Coronary artery (tissue), 2 donors: Measurements from ENCODE around the gene TIMM22.

ENCODE experiments used
- DNase-seq: peaks from one replicate; pipeline ENCODE4 v3.0.0-alpha.2; 2017; ENCODE audit warnings: low spot score
- H3K27ac ChIP-seq, 2 donors: fragments of 200-600 bp; sonication (generic); one replicate each; pipeline ENCODE4 v1.5.1; 2016 to 2019
- H3K4me3 ChIP-seq: fragments of 200-600 bp; sonication (generic); 2 replicates; pipeline ENCODE4 v1.5.1; 2016; ENCODE audit warnings: mild to moderate bottlenecking, moderate library complexity
- TF ChIP-seq, protein P1 (sequence below): fragments of 200-600 bp; sonication (generic); IDR thresholded peaks from one replicate; pipeline ENCODE4 v1.5.1; 2019; ENCODE audit warnings: antibody characterized with exemption

TIMM22 gene

DNA sequence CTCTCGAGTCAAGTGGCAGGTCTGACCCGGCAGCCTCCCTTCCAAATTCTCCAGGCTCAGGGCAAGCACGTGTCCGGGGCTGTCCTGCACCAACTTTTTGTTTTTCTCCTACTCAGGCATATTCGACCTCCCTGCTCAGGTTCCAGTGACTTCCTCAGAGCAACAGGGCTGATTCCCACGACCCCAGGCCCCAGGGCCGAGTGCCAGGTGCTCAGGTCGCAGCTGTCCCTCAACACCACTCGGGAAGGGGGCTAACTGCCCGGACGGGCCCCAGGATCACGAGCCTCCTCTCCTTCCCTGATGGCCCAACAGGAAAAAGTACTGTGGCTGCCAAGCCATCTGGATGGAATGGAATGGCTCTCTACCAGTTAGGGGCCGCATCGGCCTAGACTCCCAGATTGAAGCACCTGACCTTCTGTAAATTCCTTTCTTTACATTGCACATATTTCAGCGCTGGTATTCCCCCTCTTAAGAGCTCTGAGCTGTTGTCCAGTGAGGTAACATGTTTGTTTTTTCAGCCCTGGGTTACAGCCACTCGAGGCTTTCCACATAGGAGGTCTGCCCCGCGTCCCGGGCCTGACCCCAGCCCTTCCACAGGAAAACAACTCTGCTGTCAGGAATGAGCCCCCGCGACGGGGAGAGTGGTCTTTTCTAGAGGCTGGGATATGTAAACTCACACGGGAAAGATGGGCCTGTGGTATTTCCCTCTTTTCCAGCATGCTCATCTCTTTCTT, 42.3 kb upstream of the TIMM22 start:
- TF ChIP-seq, protein P1, sequence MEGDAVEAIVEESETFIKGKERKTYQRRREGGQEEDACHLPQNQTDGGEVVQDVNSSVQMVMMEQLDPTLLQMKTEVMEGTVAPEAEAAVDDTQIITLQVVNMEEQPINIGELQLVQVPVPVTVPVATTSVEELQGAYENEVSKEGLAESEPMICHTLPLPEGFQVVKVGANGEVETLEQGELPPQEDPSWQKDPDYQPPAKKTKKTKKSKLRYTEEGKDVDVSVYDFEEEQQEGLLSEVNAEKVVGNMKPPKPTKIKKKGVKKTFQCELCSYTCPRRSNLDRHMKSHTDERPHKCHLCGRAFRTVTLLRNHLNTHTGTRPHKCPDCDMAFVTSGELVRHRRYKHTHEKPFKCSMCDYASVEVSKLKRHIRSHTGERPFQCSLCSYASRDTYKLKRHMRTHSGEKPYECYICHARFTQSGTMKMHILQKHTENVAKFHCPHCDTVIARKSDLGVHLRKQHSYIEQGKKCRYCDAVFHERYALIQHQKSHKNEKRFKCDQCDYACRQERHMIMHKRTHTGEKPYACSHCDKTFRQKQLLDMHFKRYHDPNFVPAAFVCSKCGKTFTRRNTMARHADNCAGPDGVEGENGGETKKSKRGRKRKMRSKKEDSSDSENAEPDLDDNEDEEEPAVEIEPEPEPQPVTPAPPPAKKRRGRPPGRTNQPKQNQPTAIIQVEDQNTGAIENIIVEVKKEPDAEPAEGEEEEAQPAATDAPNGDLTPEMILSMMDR = no peak
- no peak overlapping the region for H3K4me3 ChIP-seq
- no peak for DNase-seq
- peak overlapping the region; percentile 26 to 65 for H3K27ac ChIP-seq

DNA sequence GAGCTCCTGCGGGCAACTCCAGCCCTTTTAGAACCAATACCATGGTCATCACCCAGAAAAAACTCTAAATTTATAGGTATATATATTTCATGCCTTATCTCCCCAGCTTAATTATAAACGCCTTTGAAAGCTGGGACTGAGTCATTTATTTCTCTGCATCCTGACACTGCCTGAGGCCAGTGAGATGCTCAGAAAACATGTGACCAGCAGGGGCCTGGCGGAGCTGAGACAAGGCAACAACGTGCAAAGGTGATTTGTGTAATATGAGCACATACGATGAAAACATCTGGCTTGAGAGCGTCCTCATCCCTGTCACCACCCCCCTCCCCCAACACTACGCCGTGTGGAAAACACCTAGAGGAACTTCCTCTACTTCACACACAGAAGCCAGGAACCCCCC, 40.0 kb upstream of the TIMM22 start:
- DNase-seq = no peak
- Histone ChIP-seq H3K27ac (no peak overlapping the region), H3K4me3 (no peak overlapping the region)
- TF ChIP-seq, protein P1 = no peak

DNA sequence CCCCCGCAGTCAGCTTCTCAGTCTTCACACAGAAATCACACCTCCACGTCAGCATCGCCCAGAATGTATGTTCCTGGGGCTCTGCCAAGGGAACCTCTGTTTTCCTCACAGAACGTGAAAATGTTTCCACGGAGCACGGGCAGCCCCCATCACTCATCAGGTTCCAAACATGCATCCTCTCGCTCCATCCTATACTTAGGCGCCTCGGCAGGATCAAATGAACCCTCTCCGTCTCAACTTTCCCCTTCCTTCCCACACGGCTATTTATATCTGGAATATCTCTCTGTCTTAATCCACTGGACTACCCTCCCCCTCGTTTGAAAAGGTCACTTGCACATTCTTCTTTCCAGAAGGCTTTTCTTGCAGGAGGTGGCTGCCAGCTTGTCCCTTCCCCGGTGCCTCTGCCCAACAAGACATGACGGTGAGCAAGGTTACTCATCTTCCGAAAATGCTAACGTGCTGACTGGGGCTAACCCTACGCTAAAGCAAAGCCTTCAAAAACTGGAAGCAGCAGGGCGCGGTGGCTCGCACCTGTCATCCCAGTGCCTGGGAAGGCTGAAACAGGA, 39.0 kb upstream of the TIMM22 start:
- H3K27ac ChIP-seq = no peak overlapping the region
- H3K4me3 ChIP-seq = no peak overlapping the region
- DNase-seq = no peak
- TF ChIP-seq, protein P1 = no peak

DNA sequence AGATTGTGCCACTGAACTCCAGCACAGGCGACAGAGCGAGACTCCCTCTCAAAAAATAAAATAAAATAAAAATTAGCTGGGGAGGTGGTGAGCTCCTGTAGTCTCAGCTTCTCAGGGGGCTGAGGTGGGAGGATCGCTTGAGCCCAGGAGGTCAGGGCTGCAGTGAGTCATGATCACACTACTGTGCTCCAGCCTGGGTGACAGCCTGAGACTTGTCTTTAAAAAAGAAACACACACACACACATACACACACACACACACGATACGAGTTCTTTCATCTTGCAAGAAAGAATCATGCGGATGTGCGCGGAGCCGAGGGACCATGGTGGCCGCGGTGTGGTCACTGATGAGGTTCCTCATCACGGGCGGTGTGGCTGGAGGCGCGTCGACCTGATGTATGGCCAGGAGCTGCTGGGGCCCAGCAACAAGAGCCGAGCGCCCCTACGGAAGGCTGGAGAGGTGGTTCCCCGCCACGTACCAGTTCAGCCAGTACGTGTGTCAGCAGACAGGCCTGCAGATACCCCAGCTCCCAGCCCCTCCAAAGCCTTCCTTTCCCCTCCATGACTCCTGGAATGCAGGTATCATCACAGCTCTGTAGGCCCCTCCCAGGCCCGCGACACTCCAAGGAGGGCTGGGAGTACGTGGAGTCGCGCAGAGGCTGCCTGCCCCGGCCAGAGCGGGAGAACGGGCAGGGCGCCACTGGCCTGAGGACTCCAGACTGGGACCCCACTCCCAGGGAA, 38.0 kb upstream of the TIMM22 start:
- Histone ChIP-seq H3K27ac (no peak overlapping the region), H3K4me3 (no peak overlapping the region)
- TF ChIP-seq, protein P1 = no peak
- DNase-seq = no peak

DNA sequence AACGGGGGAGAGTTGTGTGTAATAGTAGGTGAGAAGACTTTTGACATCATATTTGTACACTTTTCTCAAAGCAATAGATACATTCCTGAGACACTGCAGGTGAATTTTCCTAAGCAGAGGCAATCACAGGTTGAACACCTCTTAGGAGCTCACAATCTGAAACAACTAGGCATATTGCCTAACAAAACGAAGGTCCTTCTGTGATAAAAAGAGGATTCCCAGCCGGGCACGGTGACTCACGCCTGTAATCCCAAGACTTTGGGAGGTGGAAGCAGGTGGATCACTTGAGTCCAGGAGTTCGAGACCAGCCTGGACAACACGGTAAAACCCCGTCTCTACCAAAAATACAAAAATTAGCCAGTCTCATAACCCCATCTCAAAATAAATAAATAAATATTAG, 34.8 kb upstream of the TIMM22 start:
- H3K27ac ChIP-seq = no peak overlapping the region

DNA sequence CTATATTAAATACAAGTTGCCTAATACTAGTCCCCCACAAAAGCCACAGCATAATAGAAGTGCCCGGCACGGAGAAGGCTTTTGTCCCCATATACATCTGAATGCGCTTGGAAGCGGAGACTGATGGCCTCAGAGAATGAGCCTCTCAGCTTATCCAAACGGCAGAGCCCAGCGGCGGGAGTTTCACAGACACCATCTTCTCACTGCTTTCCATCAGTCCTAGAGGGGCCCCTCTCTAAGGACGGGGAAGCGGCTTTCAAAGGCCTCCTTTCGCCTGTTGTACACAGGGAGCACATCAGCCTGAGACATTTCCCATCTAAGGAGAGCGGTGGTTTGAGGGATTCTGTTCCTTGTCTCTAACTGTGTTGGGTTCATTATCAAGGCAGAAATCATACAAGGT, 34.3 kb upstream of the TIMM22 start:
- Histone ChIP-seq H3K27ac (no peak overlapping the region), H3K4me3 (no peak overlapping the region)
- DNase-seq = no peak
- TF ChIP-seq, protein P1 = no peak

More for the DNA sequence above, 34.8 kb upstream of the TIMM22 start:
- no peak overlapping the region for H3K4me3 ChIP-seq
- DNase-seq = no peak
- TF ChIP-seq, protein P1 = no peak
